Activated B cell treated with CpG ODN at 0.5 μM for 24 hours (primary cell): ENCODE measurements around the gene ZP3. TPM values are rescaled to one million over a fixed set of nuclear protein-coding genes. Genes with fewer than 3 reads are reported as not detected.
"Not testable (repeated sequence)": the region's sequence is repeated elsewhere in the genome, so short reads cannot be mapped to it uniquely, and the experiment has no call there.

Source experiments
- ATAC-seq: fragments of 200-7000 bp; cut with Tn5 transposase; one replicate; pipeline ENCODE4 v1.10.0; 2021; ENCODE audit warnings: low read depth, mild to moderate bottlenecking, moderate library complexity
- CTCF ChIA-PET: fragments of 350-600 bp; sonication (Branson Sonifier 250); formaldehyde crosslinking; loops from one replicate; lab custom pipeline; 2021; ENCODE audit warnings: antibody characterized with exemption; lab: Charles Lee
- POLR2A ChIA-PET: fragments of 350-600 bp; sonication (Branson Sonifier 250); formaldehyde crosslinking; loops from one replicate; lab custom pipeline; 2021; ENCODE audit warnings: antibody characterized with exemption; lab: Charles Lee
- DNase-seq: peaks from one replicate; pipeline ENCODE4 v3.0.0; 2022
- H3K27ac Mint-ChIP-seq: one replicate; pipeline ENCODE4 v1.8.0; 2020; ENCODE audit warnings: mixed read lengths
- H3K27me3 Mint-ChIP-seq: one replicate; pipeline ENCODE4 v1.8.0; 2021; ENCODE audit warnings: mixed read lengths
- H3K36me3 Mint-ChIP-seq: one replicate; pipeline ENCODE4 v1.8.0; 2021; ENCODE audit warnings: low read depth, mixed read lengths
- H3K4me1 Mint-ChIP-seq: one replicate; pipeline ENCODE4 v1.8.0; 2021; ENCODE audit warnings: mixed read lengths
- H3K4me3 Mint-ChIP-seq: one replicate; pipeline ENCODE4 v1.8.0; 2020; ENCODE audit warnings: mild to moderate bottlenecking, mixed read lengths
- H3K9me3 Mint-ChIP-seq: one replicate; pipeline ENCODE4 v1.8.0; 2020; ENCODE audit warnings: mixed read lengths
- intact Hi-C: fragments of 100-400 bp; cut with micrococcal nuclease; formaldehyde crosslinking; loops from one replicate; pipeline ENCODE4 v1.15.1; 2024
- total RNA-seq: library from RNA; stranded (reverse); gene quantifications from 2 replicates; pipeline ENCODE4 v1.2.3, GENCODE V29; 2022

ZP3 gene
- total RNA-seq, 1 donor from 2014 or later = 2.9 TPM

DNA sequence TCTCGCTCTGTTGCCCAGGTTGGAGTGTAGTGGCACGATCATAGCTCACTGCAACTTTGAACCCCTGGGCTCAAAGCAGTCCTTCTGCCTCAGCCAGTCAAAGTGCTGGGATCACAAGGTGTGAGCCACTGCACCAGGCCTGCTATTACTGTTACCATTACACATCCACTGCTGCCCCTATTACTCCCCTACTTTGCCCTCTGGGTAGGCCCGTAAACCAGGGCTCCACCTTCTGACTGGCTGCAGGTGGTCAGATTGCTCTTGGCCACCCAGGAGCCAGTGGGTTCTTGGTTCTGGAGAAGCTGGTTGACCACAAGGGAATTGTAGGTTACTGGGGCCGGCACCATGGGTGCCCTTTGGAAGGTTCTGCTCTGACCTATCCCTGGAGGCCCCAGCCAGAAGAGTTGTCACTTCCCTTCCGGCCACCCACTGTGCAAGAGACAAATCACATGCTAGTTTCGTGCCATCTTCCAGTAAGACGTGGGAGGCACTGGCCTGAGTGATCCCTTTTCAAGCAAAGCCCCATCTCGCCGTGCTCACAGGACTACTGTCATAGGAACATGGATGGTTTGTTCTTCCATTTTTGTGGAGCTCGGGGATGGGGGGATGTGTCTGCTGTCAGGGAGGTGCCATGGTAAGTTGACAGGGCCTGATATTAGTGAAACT, 46.9 kb downstream of the ZP3 start:
- POLR2A ChIA-PET, H3K9me3 Mint-ChIP-seq, CTCF ChIA-PET, H3K4me1 Mint-ChIP-seq, intact Hi-C loops, H3K36me3 Mint-ChIP-seq, ATAC-seq, H3K4me3 Mint-ChIP-seq, H3K27ac Mint-ChIP-seq, H3K27me3 Mint-ChIP-seq, DNase-seq: not testable (repeated sequence)

DNA sequence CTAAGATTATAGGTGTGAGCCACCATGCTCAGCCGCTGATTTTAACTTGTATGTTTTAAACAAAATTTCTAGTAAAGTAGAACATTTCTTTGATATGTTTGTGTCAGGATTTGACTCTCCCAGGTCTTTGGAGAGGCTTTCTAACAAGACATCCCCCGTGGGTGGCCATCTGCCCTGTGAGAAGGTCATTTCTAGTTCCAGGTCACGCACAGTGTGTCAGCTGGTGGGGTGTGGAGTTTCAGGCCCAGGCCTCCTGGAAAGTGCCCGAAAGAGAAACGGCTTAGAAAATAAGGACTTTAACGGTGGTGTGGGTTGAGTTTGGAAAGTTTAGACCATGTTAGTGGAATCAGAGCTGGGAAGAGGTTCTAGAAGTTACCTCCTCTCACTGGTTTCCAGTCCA, 48.3 kb downstream of the ZP3 start:
- H3K36me3 Mint-ChIP-seq, ATAC-seq, DNase-seq, H3K27me3 Mint-ChIP-seq, H3K9me3 Mint-ChIP-seq, CTCF ChIA-PET, intact Hi-C loops, H3K4me3 Mint-ChIP-seq, H3K4me1 Mint-ChIP-seq, POLR2A ChIA-PET, H3K27ac Mint-ChIP-seq: not testable (repeated sequence)

DNA sequence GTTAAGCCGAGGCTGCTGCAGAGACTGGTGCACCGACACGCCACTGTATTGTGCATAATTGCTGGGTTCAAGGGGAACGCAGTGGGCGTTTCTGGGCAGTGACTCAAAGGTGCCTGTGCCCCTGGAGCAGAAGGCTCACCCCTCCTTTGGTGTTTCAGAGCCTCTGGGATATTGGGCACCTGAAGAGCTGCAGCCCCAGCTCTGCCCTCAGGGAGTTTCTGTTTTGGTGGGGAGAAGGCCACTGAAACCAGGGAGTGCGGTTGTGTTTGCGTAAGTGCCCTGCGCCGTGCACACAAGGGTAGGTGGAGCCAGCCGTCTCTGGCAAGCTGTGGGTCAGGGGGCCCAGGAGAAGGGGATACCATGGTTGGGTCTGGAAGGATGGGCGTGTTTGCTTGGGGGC, 51.5 kb downstream of the ZP3 start:
- CTCF ChIA-PET, H3K4me3 Mint-ChIP-seq, H3K4me1 Mint-ChIP-seq, H3K36me3 Mint-ChIP-seq, H3K9me3 Mint-ChIP-seq, H3K27ac Mint-ChIP-seq, H3K27me3 Mint-ChIP-seq, POLR2A ChIA-PET, DNase-seq, ATAC-seq, intact Hi-C loops: not testable (repeated sequence)

DNA sequence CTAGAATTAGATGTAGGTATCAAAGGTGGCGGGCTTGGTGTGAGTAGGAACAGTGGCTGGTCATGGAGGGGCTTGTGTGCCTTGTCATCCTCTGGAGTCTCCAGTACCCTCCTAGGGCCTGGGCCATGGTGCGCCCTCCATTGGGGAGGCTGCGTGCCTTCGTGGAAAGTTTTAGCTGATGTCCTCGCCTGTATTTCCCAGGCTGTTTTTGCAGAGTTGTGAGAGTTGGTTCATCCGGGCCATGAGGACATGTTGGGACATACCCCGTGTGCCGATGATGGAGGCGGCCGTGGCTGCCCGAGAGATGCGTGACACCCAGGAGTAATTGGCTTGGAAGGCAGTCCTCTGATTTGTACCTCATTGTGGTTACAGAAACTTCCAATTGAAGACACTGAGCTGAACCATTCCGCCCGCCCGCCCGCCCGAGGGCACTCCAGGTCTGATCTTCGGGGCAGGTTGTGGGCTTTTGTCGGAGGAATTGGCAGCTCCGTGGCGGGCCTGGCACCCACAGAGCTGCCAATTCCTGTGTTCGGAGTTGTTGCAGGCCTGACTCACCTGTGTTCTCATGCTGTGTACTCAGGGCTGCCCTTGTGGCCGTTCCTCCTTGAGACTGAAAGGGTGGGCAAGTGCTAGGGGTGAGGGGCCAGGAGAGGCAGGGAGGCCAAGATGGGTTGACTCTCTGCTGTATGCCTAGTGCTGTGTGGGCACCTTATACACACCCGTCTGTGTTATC, 52.2 kb downstream of the ZP3 start:
- H3K9me3 Mint-ChIP-seq, H3K4me3 Mint-ChIP-seq, ATAC-seq, DNase-seq, POLR2A ChIA-PET, H3K4me1 Mint-ChIP-seq, intact Hi-C loops, H3K36me3 Mint-ChIP-seq, H3K27ac Mint-ChIP-seq, CTCF ChIA-PET, H3K27me3 Mint-ChIP-seq: not testable (repeated sequence)

DNA sequence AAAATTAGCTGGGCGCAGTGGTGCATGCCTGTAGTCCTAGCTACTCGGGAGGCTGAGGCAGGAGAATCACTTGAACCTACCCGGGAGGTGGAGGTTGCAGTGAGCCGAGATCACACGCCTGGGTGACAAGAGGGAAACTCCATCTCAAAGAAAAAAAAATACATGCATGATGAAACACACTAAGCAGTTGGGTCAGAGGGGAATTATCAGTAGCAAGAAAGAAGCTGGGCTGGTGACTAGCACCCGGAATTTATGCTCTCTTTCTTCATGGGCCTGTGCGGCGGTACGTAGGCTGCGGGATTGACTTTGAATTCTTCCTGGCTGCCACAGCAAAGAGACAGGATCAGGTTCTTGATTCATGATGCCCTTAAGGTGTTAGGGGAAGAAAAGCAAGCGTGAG, 54.9 kb downstream of the ZP3 start:
- H3K9me3 Mint-ChIP-seq, H3K4me3 Mint-ChIP-seq, intact Hi-C loops, H3K27me3 Mint-ChIP-seq, DNase-seq, H3K4me1 Mint-ChIP-seq, CTCF ChIA-PET, POLR2A ChIA-PET: not testable (repeated sequence)
- H3K27ac Mint-ChIP-seq = peak overlapping the region; percentile 61
- peaks cover 18% of the 10 kb centered on the region for H3K36me3 Mint-ChIP-seq
- ATAC-seq = peak; percentile 49

DNA sequence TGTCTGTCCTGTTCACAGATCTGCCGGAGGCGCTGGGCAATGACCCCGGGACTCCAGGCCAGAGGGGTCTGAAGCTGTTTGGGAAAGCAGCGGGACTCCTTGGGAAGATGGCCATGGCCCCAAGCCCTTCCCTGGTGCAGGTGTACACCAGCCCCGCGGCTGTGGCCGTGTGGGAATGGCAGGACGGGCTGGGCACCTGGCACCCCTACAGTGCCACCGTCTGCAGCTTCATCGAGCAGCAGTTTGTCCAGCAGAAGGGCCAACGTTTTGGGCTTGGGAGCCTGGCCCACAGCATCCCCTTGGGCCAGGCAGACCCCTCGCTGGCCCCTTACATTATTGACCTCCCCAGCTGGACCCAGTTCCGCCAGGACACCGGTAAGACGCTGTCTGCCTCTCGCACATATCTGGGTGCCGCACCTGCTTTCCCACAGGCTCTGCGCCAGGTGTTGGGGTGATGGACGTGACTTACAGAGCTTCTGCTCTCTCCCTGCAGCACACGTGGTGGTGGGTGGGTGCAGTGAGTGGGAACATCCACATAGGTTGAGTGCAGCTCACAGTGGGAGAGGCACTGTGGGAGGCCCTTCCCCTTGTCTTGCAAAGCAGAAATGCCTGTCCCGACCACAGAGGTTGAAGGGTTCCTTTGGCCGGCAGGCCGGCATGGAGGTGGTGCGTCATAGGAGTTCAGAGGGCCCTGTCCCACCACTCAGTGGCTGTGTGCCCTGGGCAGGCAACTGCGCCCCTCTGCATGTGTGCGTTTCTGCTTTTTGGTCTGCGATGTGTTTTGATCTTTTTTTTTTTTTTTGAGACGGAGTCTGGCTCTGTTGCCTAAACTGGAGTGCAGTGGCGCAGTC, 55.9 kb downstream of the ZP3 start:
- H3K27me3 Mint-ChIP-seq, DNase-seq, intact Hi-C loops, ATAC-seq, H3K4me1 Mint-ChIP-seq, CTCF ChIA-PET, POLR2A ChIA-PET, H3K27ac Mint-ChIP-seq, H3K4me3 Mint-ChIP-seq, H3K9me3 Mint-ChIP-seq: not testable (repeated sequence)
- H3K36me3 Mint-ChIP-seq = peaks cover 18% of the 10 kb centered on the region

DNA sequence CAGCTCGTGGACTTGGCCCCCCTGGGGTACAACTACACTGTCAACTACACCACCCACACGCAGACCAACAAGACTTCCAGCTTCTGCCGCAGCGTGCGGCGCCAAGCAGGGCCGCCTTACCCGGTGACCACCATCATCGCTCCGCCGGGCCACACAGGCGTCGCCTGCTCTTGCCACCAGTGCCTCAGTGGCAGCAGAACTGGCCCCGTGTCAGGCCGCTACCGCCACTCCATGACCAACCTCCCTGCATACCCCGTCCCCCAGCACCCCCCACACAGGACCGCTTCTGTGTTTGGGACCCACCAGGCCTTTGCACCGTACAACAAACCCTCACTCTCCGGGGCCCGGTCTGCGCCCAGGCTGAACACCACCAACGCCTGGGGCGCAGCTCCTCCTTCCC, 57.9 kb downstream of the ZP3 start:
- H3K9me3 Mint-ChIP-seq, intact Hi-C loops, H3K27me3 Mint-ChIP-seq, CTCF ChIA-PET, DNase-seq, H3K27ac Mint-ChIP-seq, ATAC-seq, H3K4me1 Mint-ChIP-seq, POLR2A ChIA-PET, H3K4me3 Mint-ChIP-seq: not testable (repeated sequence)
- peaks cover 18% of the 10 kb centered on the region for H3K36me3 Mint-ChIP-seq

DNA sequence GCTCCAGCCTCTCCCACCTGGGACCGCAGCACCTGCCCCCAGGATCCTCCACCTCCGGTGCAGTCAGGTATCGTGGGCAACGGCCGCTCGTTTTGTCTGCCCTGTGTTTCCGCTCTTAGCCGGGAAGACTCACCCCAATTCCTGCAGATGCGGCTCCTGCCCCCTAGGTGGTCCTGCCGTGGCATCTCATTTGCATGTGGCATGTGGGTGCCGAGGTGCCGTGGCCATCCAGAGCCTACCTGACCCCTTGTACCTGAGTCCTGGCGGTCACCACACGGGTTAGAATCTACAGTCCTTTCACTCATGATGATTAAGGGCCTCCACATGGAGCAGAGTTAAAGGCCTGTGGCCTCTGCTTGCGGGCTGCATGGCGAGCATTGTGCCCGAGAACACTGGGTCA, 58.3 kb downstream of the ZP3 start:
- intact Hi-C loops, DNase-seq, POLR2A ChIA-PET, H3K27ac Mint-ChIP-seq, CTCF ChIA-PET, ATAC-seq, H3K27me3 Mint-ChIP-seq, H3K4me3 Mint-ChIP-seq, H3K4me1 Mint-ChIP-seq, H3K9me3 Mint-ChIP-seq: not testable (repeated sequence)
- H3K36me3 Mint-ChIP-seq = peaks cover 18% of the 10 kb centered on the region

DNA sequence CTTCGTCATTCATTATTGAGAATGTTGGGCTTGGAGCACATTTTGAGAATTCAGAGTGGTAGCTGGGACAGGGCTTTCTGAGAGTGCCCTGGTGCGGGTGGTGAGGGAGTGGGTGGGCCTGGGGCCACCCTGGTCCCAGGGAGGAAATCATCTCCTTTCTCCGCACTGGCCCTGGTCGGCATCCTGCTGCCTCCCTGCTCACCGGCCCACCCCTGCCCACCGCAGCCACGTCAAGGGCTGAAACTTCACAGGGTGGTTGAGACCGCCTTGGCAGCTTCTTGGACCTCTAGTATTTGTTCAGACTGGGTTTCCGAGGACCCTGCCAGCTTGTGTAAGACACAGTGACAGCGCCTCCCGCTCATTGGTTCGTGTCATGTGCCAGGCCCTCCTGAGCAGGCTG, 59.7 kb downstream of the ZP3 start:
- H3K4me1 Mint-ChIP-seq, POLR2A ChIA-PET, CTCF ChIA-PET, intact Hi-C loops, H3K9me3 Mint-ChIP-seq, H3K4me3 Mint-ChIP-seq, H3K27ac Mint-ChIP-seq, DNase-seq, ATAC-seq, H3K27me3 Mint-ChIP-seq: not testable (repeated sequence)
- H3K36me3 Mint-ChIP-seq = peaks cover 18% of the 10 kb centered on the region

DNA sequence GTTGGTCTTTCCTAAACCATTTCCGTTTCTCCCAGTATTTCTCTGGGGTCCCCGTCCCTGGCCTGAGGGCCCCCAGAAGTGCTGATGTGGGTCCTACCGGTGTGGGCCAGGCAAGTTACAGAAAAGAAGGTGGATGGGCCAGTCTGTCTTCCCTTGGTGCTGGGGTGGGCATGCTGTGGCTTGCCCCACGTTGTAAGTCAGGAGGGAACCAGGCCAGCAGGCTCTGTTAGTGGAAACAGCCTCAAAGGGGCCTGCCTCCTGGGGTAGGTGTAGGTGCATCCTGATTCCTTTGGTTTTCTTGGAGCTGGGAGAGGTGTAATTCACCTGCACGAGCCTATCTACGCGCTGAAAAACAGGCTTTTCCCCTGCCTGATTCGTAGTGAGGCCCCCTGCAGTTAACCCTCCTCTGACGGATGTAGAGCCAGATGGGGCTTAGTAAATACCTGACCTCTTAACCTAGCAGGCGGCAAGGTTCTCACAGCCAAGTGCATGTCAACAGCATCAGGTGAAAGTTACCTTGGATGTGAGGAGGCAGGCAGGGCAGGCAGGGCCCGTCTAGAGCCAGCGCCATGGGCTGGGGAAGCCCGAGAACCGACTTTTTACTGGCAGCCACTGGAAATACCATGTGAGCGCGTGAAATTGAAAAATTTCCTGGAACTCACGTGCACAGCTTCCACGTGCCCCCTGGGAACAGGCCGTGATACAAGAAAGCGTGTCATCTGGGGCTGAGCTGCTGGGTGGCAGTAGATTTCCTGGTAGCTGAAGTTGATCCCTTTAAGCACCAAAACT, 61.3 kb downstream of the ZP3 start:
- H3K36me3 Mint-ChIP-seq = peaks cover 16% of the 10 kb centered on the region
- H3K27me3 Mint-ChIP-seq, POLR2A ChIA-PET, CTCF ChIA-PET, intact Hi-C loops, ATAC-seq, H3K4me3 Mint-ChIP-seq, H3K9me3 Mint-ChIP-seq, H3K27ac Mint-ChIP-seq, H3K4me1 Mint-ChIP-seq, DNase-seq: not testable (repeated sequence)

DNA sequence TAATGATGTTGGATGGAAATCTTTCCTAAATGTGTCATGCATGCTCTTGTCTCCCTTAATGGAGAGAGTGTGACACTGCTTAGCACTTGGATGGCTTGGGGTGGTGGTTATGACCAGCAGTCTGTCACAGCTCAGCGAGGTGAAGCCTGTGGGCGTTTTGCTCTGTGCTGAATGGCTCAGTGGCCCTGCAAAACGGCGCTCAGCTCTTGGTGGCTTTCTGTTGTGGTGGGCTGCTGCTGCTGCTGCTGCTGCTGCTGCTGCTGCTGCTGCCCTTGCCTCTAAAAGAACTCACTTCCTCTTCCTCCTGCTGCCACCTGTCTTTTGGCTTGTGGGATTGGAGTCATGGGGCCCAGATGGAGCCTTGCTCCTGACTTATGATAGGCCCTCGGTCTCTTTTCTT, 61.9 kb downstream of the ZP3 start:
- POLR2A ChIA-PET, intact Hi-C loops, H3K9me3 Mint-ChIP-seq, DNase-seq, H3K27ac Mint-ChIP-seq, H3K27me3 Mint-ChIP-seq, CTCF ChIA-PET, H3K4me1 Mint-ChIP-seq, H3K4me3 Mint-ChIP-seq: not testable (repeated sequence)
- ATAC-seq = peak; percentile 98
- H3K36me3 Mint-ChIP-seq = peaks cover 16% of the 10 kb centered on the region
